Stimulated activated CD8-positive, alpha-beta memory T cell treated with anti-CD3 and anti-CD28 coated beads, Interleukin-15, amount 100 ng/mL, for 4 hours (primary cell): ENCODE results near the gene B4GALT5.

Source experiments
- DNase-seq, 2 donors: peaks; one replicate each; pipeline ENCODE4 v3.0.0-alpha.2; 2020; ENCODE audit warnings: low read depth in 2 of 2

Gene B4GALT5

GRCh38 chr20:49701241-49701790 lies 12.4 kb downstream of the B4GALT5 start:
- DNase-seq, result no peak

GRCh38 chr20:49700411-49701185 lies 13.1 kb downstream of the B4GALT5 start:
- DNase-seq, result no peak

GRCh38 chr20:49699200-49699992 lies 14.3 kb downstream of the B4GALT5 start:
- DNase-seq, result no peak

GRCh38 chr20:49698477-49698876 lies 15.2 kb downstream of the B4GALT5 start:
- no peak for DNase-seq

GRCh38 chr20:49697071-49697470 lies 16.6 kb downstream of the B4GALT5 start:
- DNase-seq, result no peak

- DNase-seq, result no peak
Measured at GRCh38 chr20:49696594-49696993, 17.1 kb downstream of the B4GALT5 start.

- no peak for DNase-seq
Measured at GRCh38 chr20:49695830-49696229, 17.8 kb downstream of the B4GALT5 start.

- no peak for DNase-seq
Measured at GRCh38 chr20:49694450-49695071, 19.1 kb downstream of the B4GALT5 start.

GRCh38 chr20:49693435-49694171 lies 20.1 kb downstream of the B4GALT5 start:
- DNase-seq, result no peak

- no peak for DNase-seq
Measured at GRCh38 chr20:49692941-49693340, 20.7 kb downstream of the B4GALT5 start.

- no peak for DNase-seq
Measured at GRCh38 chr20:49691818-49692568, 21.7 kb downstream of the B4GALT5 start.

- no peak for DNase-seq
Measured at GRCh38 chr20:49690899-49691620, 22.6 kb downstream of the B4GALT5 start.

GRCh38 chr20:49687595-49688567 lies 25.8 kb downstream of the B4GALT5 start:
- no peak for DNase-seq

GRCh38 chr20:49685809-49686208 lies 27.9 kb downstream of the B4GALT5 start:
- DNase-seq, result no peak

GRCh38 chr20:49685161-49685601 lies 28.5 kb downstream of the B4GALT5 start:
- DNase-seq, result no peak

GRCh38 chr20:49684335-49684997 lies 29.2 kb downstream of the B4GALT5 start:
- DNase-seq, result no peak

GRCh38 chr20:49682798-49683197 lies 30.9 kb downstream of the B4GALT5 start:
- DNase-seq, result no peak

GRCh38 chr20:49682278-49682677 lies 31.4 kb downstream of the B4GALT5 start:
- DNase-seq, result no peak
